Kidney (tissue), 14 donors: Measurements from ENCODE around the gene ITPA. TPM values are rescaled to one million over a fixed set of nuclear protein-coding genes. Genes with fewer than 3 reads are reported as not detected.
A peak's percentile ranks its signal among the peaks of the same experiment; 100 is the strongest.

Experiments
- DNase-seq, 5 donors: peaks; one replicate each; pipeline ENCODE4 v3.0.0-alpha.2; 2013 to 2020
- FAIRE-seq: peaks from 2 replicates; lab custom pipeline; 2012; peaks lifted over from hg19 to GRCh38; lab: Jason Lieb, UNC
- H3K27ac ChIP-seq, 2 donors: one replicate each; pipeline ENCODE4 v1.7.0; 2013; ENCODE audit warnings: low read depth in 2 of 2, low read length in 2 of 2, inconsistent platforms in 1 of 2
- H3K27me3 ChIP-seq: one replicate; pipeline ENCODE4 v1.7.1; 2013; ENCODE audit warnings: low read length, inconsistent platforms; ENCODE audit not compliant: control insufficient read depth, insufficient read depth
- H3K36me3 ChIP-seq, 3 donors: one replicate each; pipeline versions ENCODE4 v1.7.0 to v1.7.1; 2013; ENCODE audit warnings: low read length in 3 of 3, control low read depth in 1 of 3, inconsistent platforms in 1 of 3; ENCODE audit not compliant: insufficient read depth in 3 of 3, control insufficient read depth in 2 of 3
- H3K4me1 ChIP-seq, 3 donors: one replicate each; pipeline versions ENCODE4 v1.7.0 to v1.7.1; 2013; ENCODE audit warnings: low read length in 3 of 3, inconsistent platforms in 1 of 3, low read depth in 1 of 3; ENCODE audit not compliant: control insufficient read depth in 2 of 3, insufficient read depth in 2 of 3
- H3K4me3 ChIP-seq, 3 donors: one replicate each; pipeline versions ENCODE4 v1.7.0 to v1.8.1; 2013; ENCODE audit warnings: low read length in 3 of 3, control low read depth in 1 of 3, inconsistent platforms in 1 of 3
- H3K9ac ChIP-seq, 3 donors: one replicate each; pipeline versions ENCODE4 v1.7.0 to v1.7.1; 2013; ENCODE audit warnings: low read length in 3 of 3, control low read depth in 1 of 3, inconsistent platforms in 1 of 3
- H3K9me3 ChIP-seq, 3 donors: one replicate each; pipeline versions ENCODE4 v1.7.0 to v1.7.1; 2013; ENCODE audit warnings: low read length in 3 of 3, control low read depth in 1 of 3, inconsistent platforms in 1 of 3; ENCODE audit not compliant: control insufficient read depth in 2 of 3, insufficient read depth in 1 of 3
- intact Hi-C: fragments of 100-400 bp; cut with DNase I; formaldehyde crosslinking; loops from one replicate; pipeline ENCODE4 v1.11.1; 2022
- polyA plus RNA-seq: library from polyadenylated mRNA; stranded (reverse); fragments of 350-450 nt; fragmentation: Illumina TruSeq; extraction: RNeasy Lipid Tissue Mini Kit (QIAGEN cat#74804); gene quantifications from one replicate; pipeline ENCODE4 v1.2.3, GENCODE V29; 2014; ENCODE audit warnings: low read depth, low replicate concordance; ENCODE audit not compliant: insufficient read depth
- total RNA-seq: library from RNA; stranded (reverse); fragmentation: NEBNext Ultra II Directional; extraction: Animal tissue kit (Norgen Biotek cat#: 25700); gene quantifications from one replicate; pipeline ENCODE4 v1.2.1, GENCODE V29; 2021
- TF ChIP-seq, protein P1 (sequence below): IDR thresholded peaks from 3 replicates; pipeline ENCODE4 v1.5.1; 2012; ENCODE audit warnings: mild to moderate bottlenecking, moderate library complexity, borderline replicate concordance; ENCODE audit not compliant: insufficient read depth; ENCODE audit errors: extremely low read depth
- donor health status: control.
- donor health status: control.
- donor health status: control.
- donor health status: control.
- donor health status: control.
- donor health status: DM: yes; HTN: yes; CAD: no.
- donor health status: Normal renal cell carcinoma (clear cell type).

Gene ITPA
- total and polyA plus RNA-seq, 2 donors from 2014 or later: 59.7 to 81.1 TPM

DNA sequence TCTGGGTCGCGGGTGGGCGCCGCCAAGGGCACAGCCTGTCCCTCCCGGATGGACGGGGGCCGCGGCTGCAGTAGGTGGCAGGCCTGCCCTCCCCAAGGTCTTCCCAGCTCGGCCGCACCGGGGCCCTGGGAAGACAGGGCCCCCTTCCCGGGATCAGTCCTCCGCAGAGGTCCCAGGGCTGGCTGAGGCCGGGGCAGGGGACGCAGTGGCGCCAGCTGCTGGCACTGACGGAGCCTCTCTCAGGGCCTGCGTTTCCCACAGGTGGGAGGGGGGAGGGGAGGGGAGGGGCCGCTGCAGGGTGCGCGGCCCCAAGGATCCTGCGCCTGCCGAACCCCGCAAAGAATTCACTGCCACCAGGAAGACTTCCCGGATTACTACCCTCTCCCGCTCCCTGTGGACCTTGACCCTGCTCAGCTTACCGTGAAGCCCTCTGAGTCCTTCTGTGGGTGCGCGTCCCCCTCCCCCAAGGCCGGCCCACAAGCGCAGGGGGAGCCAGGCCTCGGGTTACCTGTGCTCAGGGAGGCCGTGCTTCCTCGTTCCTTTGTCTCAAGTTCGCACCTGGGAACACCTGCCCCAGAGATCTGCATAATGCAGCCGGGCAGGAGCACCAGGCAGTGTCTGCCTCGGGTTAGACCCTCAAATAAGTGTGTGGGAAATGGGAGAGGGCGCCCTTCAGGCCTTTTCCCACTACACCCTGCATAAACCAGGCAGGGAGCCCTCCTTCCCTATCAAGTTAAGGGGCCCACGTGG is 41.0 kb upstream of the ITPA start:
- Histone ChIP-seq H3K4me3 (peak overlapping the region in 1 of 3 donors; percentile 43), H3K4me1 (peaks cover 0 to 27% (median 18%) of the 10 kb centered on the region in 3 donors), H3K9me3 (no peaks in the 10 kb centered on the region), H3K36me3 (no peaks in the 10 kb centered on the region), H3K9ac (peak overlapping the region in 2 of 3 donors; percentile 4 to 32), H3K27me3 (no peaks in the 10 kb centered on the region), H3K27ac (peak overlapping the region; percentile 51 to 63)
- TF ChIP-seq, protein P1, sequence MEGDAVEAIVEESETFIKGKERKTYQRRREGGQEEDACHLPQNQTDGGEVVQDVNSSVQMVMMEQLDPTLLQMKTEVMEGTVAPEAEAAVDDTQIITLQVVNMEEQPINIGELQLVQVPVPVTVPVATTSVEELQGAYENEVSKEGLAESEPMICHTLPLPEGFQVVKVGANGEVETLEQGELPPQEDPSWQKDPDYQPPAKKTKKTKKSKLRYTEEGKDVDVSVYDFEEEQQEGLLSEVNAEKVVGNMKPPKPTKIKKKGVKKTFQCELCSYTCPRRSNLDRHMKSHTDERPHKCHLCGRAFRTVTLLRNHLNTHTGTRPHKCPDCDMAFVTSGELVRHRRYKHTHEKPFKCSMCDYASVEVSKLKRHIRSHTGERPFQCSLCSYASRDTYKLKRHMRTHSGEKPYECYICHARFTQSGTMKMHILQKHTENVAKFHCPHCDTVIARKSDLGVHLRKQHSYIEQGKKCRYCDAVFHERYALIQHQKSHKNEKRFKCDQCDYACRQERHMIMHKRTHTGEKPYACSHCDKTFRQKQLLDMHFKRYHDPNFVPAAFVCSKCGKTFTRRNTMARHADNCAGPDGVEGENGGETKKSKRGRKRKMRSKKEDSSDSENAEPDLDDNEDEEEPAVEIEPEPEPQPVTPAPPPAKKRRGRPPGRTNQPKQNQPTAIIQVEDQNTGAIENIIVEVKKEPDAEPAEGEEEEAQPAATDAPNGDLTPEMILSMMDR: no peak
- FAIRE-seq (no peak), DNase-seq (peak; percentile 68 to 87 (median 79))
- intact Hi-C loops: no loop called here

GRCh38 chr20:3168829-3169590 is 40.3 kb upstream of the ITPA start:
- Histone ChIP-seq H3K9ac (peak overlapping the region in 2 of 3 donors; percentile 4 to 32), H3K27me3 (peaks cover under 1% of the 10 kb centered on the region), H3K9me3 (no peaks in the 10 kb centered on the region), H3K4me1 (peaks cover 0 to 22% (median 14%) of the 10 kb centered on the region in 3 donors), H3K4me3 (peak overlapping the region in 1 of 3 donors; percentile 43), H3K36me3 (no peaks in the 10 kb centered on the region), H3K27ac (peak overlapping the region; percentile 49 to 63)
- TF ChIP-seq, protein P1: no peak
- intact Hi-C loops: no loop called here
- no peak for FAIRE-seq
- no peak for DNase-seq

DNA sequence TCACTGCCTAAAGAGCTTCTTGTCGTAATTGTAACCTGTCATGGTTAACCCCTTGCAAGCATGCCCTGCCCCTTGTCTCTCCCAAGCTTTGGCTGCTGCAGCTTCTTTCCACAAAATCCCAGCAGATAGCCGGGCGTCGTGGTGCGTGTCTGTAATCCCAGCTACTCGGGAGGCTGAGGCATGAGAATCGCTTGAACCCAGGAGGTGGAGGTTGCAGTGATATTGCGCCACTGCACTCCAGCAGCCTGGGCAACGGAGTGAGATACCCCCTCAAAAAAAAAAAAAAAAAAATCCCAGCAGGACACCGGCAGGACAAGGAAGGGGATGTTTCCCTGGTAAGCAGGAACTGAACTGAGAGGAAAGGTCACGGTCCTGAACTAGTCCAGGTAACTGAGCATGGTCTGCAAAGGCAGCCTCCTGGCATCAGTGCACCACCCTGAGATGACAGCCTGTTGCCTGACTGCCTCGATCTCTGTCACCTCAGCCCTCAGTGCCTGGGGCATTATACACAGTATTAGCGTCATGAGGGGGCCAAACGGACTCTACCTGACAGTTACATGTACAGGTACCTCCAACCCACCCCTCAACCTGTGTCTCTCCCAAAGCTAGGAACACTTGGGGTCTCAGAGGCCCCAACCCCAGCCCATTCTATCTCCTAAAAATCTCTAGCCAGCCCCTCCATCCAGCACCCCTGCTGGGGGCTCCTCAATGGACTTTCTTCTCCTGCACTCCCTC is 37.7 kb upstream of the ITPA start:
- H3K4me1 ChIP-seq: peaks cover 0 to 23% (median 14%) of the 10 kb centered on the region in 3 donors
- intact Hi-C loops: no loop called here
- peaks cover 9% of the 10 kb centered on the region for H3K27me3 ChIP-seq
- TF ChIP-seq, protein P1: no peak
- H3K36me3 ChIP-seq: no peaks in the 10 kb centered on the region
- H3K9ac ChIP-seq: no peak overlapping the region
- no peak for DNase-seq
- H3K4me3 ChIP-seq: no peak overlapping the region
- FAIRE-seq: no peak
- no peak overlapping the region for H3K27ac ChIP-seq
- H3K9me3 ChIP-seq: no peaks in the 10 kb centered on the region
